ENCODE measurements around the gene STXBP1. TPM values are rescaled to one million over a fixed set of nuclear protein-coding genes. Genes with fewer than 3 reads are reported as not detected.

Gene STXBP1
- total and polyA plus RNA-seq, 12 donors, result 14.4 to 59.2 (median 46.4) TPM

GRCh38 chr9:127714020-127714750 is 102.1 kb downstream of the STXBP1 start:
- TF ChIP-seq CTCF (IDR thresholded peaks at IDR 0.05), result no peak
- no peaks in the 10 kb centered on the region for H3K9me3 ChIP-seq
- H3K4me1 ChIP-seq, result peaks cover 5 to 23% (median 18%) of the 10 kb centered on the region in 9 donors
- no peaks in the 10 kb centered on the region for H3K36me3 ChIP-seq
- no peaks in the 10 kb centered on the region for H3K27me3 ChIP-seq
- intact Hi-C loops (cut with DNase I), result no loop called here
- 78 to 79% methylated on average over 18 to 19 of the region's 19 CpGs for WGBS, 2 donors
- peak overlapping the region in 9 of 10 donors; percentile 52 to 95 (median 83) for H3K4me3 ChIP-seq
- DNase-seq (no peak), ATAC-seq (no peak)
- H3K27ac ChIP-seq, result peak overlapping the region in 1 of 10 donors; percentile 87

GRCh38 chr9:127714951-127715469 is 102.9 kb downstream of the STXBP1 start:
- H3K4me3 ChIP-seq, result peak overlapping the region; percentile 52 to 95 (median 82)
- no peaks in the 10 kb centered on the region for H3K27me3 ChIP-seq
- WGBS, 2 donors, result 0% methylated on average over 42 to 44 of the region's 44 CpGs
- no peaks in the 10 kb centered on the region for H3K36me3 ChIP-seq
- H3K4me1 ChIP-seq, result peaks cover 5 to 23% (median 18%) of the 10 kb centered on the region in 9 donors
- no peaks in the 10 kb centered on the region for H3K9me3 ChIP-seq
- DNase-seq, result peak in 1 of 2 donors; percentile 40
- intact Hi-C loops (cut with DNase I), result loop anchor here in 3 of 10 donors (5.0 kb wide), 1 partner anchor 103 kb away; the partner anchor contains the start of gene STXBP1 (in 3 of the 3)
- H3K27ac ChIP-seq, result peak overlapping the region in 9 of 10 donors; percentile 37 to 91 (median 87)
- peak in 7 of 8 donors; percentile 5 to 40 (median 14) for ATAC-seq
- TF ChIP-seq CTCF (IDR thresholded peaks at IDR 0.05), result no peak

GRCh38 chr9:127715470-127716337 is 103.6 kb downstream of the STXBP1 start, which contains the start of the genes PTRH1 and TTC16:
Gene PTRH1, minus strand, starts transcription at chr9:127715663. Its CDS starts 24 bp downstream, at chr9:127715639.
Gene TTC16, plus strand, starts transcription at chr9:127716079. Its CDS starts 67 bp downstream, at chr9:127716146.
- Histone ChIP-seq H3K9me3 (no peaks in the 10 kb centered on the region), H3K27ac (peak within 1 kb of the TSS; percentile 4 to 91 (median 84)), H3K27me3 (no peaks in the 10 kb centered on the region), H3K4me1 (peaks cover 5 to 23% (median 18%) of the 10 kb centered on the region in 9 donors), H3K36me3 (no peaks in the 10 kb centered on the region), H3K4me3 (peak within 1 kb of the TSS; percentile 52 to 95 (median 82))
- intact Hi-C loops (cut with DNase I), result loop anchor here in 3 of 10 donors (5.0 kb wide), 1 partner anchor 103 kb away; the partner anchor contains the start of gene STXBP1 (in 3 of the 3)
- no peak for TF ChIP-seq CTCF (IDR thresholded peaks at IDR 0.05)
- 4% methylated on average over 62 to 65 of the region's 65 CpGs for WGBS, 2 donors
- DNase-seq (peak; percentile 97 to 98), ATAC-seq (peak; percentile 95 to 98 (median 96))

Measured in heart right ventricle (tissue), 16 donors.